Psoas muscle (tissue), 8 donors: ENCODE data around the gene MME. TPM values are rescaled to one million over a fixed set of nuclear protein-coding genes. Genes with fewer than 3 reads are reported as not detected.
A peak's percentile ranks its signal among the peaks of the same experiment; 100 is the strongest.

Experiments used
- ATAC-seq, 4 donors: fragments of 200-7000 bp; cut with Tn5 transposase; one replicate each; pipeline ENCODE4 v1.9.1; 2020; ENCODE audit warnings: moderate library complexity in 3 of 4, mild to moderate bottlenecking in 2 of 4
- DNase-seq, 2 donors: peaks; one replicate each; pipeline ENCODE4 v3.0.0-alpha.2; 2020
- H3K27ac ChIP-seq: fragments of 200-600 bp; one replicate; pipeline ENCODE4 v1.8.0; 2022
- H3K27me3 ChIP-seq, 3 donors: fragments of 200-600 bp in 1 of 3; one replicate each; pipeline versions ENCODE4 v1.6.1 to v1.8.0; 2013 to 2022; ENCODE audit warnings: low read length in 2 of 3, mild to moderate bottlenecking in 2 of 3, moderate library complexity in 1 of 3; ENCODE audit not compliant: insufficient read depth in 3 of 3
- H3K36me3 ChIP-seq, 2 donors: fragments of 200-600 bp in 1 of 2; one replicate each; pipeline versions ENCODE4 v1.6.1 to v1.8.0; 2013 to 2022; ENCODE audit warnings: low read depth in 1 of 2, mild to moderate bottlenecking in 1 of 2, moderate library complexity in 1 of 2; ENCODE audit not compliant: insufficient read depth in 1 of 2
- H3K4me1 ChIP-seq: fragments of 200-600 bp; one replicate; pipeline ENCODE4 v1.8.0; 2022
- H3K4me3 ChIP-seq: fragments of 200-600 bp; one replicate; pipeline ENCODE4 v1.8.0; 2022; ENCODE audit warnings: mild to moderate bottlenecking
- H3K9me3 ChIP-seq: fragments of 200-600 bp; one replicate; pipeline ENCODE4 v1.8.0; 2022
- WGBS, 3 donors: extraction: QIAGEN DNeasy Blood & Tissue Kit; methylation state at CpG; one replicate each; pipeline versions ENCODE4 v1.1.6 to v1.1.7; 2013; 5-methylcytosine and 5-hydroxymethylcytosine counted together
- intact Hi-C, 2 donors: fragments of 100-400 bp; cut with DNase I; formaldehyde crosslinking; loops; one replicate each; pipeline versions ENCODE4 v1.11.0 to v1.14.2; 2022
- polyA plus RNA-seq, 3 donors: library from polyadenylated mRNA; stranded (reverse); fragments of 200-250 nt; gene quantifications; one replicate each; pipeline ENCODE4 v1.2.3, GENCODE V29; 2013
- total RNA-seq, 4 donors: library from RNA; stranded (reverse); fragmentation: NEBNext Ultra II Directional in 2 of 4; extraction: Animal tissue kit (Norgen Biotek cat#: 25700) in 2 of 4; gene quantifications; one replicate each; pipeline versions ENCODE4 v1.2.1 to v1.2.4, GENCODE V29; 2021 to 2023
- TF ChIP-seq, protein P1 (sequence below): fragments of 200-600 bp; IDR thresholded peaks from one replicate; pipeline ENCODE4 v1.8.0; 2022; ENCODE audit warnings: antibody characterized with exemption
- donor health status: healthy with polysubstance abuse.
- donor health status: DM: no; HTN: no; CAD: no; lungs with moderate emphysema.
- donor health status: Bipolar disorder and iron deficiency.
- donor health status: healthy.
- donor health status: DM: yes; HTN: yes; CAD: no.
- donor health status: DM: no; HTN: no; CAD: no.
- donor health status: DM: no; HTN: no; CAD: no.
- donor health status: DM: yes; HTN: yes; CAD: no.

The MME gene
- total and polyA plus RNA-seq, 7 donors: 10.3 to 44.1 (median 38.5) TPM

- Histone ChIP-seq H3K27ac (no peak overlapping the region), H3K4me1 (peaks cover 5% of the 10 kb centered on the region), H3K27me3 (no peaks in the 10 kb centered on the region), H3K9me3 (no peaks in the 10 kb centered on the region), H3K4me3 (no peak overlapping the region), H3K36me3 (no peaks in the 10 kb centered on the region)
- DNase-seq (no peak), ATAC-seq (no peak)
- intact Hi-C loops: no loop called here
- TF ChIP-seq, protein P1, sequence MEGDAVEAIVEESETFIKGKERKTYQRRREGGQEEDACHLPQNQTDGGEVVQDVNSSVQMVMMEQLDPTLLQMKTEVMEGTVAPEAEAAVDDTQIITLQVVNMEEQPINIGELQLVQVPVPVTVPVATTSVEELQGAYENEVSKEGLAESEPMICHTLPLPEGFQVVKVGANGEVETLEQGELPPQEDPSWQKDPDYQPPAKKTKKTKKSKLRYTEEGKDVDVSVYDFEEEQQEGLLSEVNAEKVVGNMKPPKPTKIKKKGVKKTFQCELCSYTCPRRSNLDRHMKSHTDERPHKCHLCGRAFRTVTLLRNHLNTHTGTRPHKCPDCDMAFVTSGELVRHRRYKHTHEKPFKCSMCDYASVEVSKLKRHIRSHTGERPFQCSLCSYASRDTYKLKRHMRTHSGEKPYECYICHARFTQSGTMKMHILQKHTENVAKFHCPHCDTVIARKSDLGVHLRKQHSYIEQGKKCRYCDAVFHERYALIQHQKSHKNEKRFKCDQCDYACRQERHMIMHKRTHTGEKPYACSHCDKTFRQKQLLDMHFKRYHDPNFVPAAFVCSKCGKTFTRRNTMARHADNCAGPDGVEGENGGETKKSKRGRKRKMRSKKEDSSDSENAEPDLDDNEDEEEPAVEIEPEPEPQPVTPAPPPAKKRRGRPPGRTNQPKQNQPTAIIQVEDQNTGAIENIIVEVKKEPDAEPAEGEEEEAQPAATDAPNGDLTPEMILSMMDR: no peak
- WGBS, 3 donors: 85 to 89% (median 88%) methylated on average over 9 of the region's 9 CpGs
Measured at GRCh38 chr3:155158346-155159037, 78.4 kb downstream of the MME start.

GRCh38 chr3:155159301-155159700, 79.2 kb downstream of the MME start:
- Histone ChIP-seq H3K4me1 (peaks cover 5% of the 10 kb centered on the region), H3K27ac (no peak overlapping the region), H3K9me3 (no peaks in the 10 kb centered on the region), H3K4me3 (no peak overlapping the region), H3K27me3 (no peaks in the 10 kb centered on the region), H3K36me3 (no peaks in the 10 kb centered on the region)
- peak in 1 of 4 donors; percentile 19 for ATAC-seq
- 90 to 91% (median 91%) methylated on average over 2 of the region's 2 CpGs for WGBS, 3 donors
- DNase-seq: no peak
- intact Hi-C loops: no loop called here
- TF ChIP-seq, protein P1: no peak

- 86 to 89% (median 86%) methylated on average over 4 of the region's 4 CpGs for WGBS, 3 donors
- TF ChIP-seq, protein P1: no peak
- intact Hi-C loops: no loop called here
- Histone ChIP-seq H3K4me1 (peaks cover 5% of the 10 kb centered on the region), H3K27ac (no peak overlapping the region), H3K9me3 (no peaks in the 10 kb centered on the region), H3K36me3 (peaks cover 0 to 3% of the 10 kb centered on the region in 2 donors), H3K27me3 (no peaks in the 10 kb centered on the region), H3K4me3 (no peak overlapping the region)
- DNase-seq: no peak
- ATAC-seq: no peak
Measured at GRCh38 chr3:155161640-155162292, 81.6 kb downstream of the MME start.

DNA sequence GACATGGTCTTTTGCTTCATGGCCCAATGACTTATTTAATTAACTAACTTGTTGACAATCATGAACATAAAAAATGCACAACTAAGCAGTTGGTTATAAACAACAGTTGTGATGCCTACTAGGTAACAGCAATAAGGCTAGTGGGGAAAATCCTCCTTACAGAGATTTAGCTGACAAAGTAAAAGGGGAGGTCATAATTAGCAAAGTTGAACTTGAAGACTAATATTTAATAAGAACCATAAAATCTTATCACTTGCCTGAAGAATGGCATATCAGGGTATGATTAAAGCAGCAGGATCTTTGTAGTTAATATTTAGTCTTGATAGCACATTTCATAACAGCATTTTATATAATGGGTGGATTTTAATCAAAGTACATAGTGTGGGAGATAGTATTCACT, 84.2 kb downstream of the MME start:
- Histone ChIP-seq H3K9me3 (no peaks in the 10 kb centered on the region), H3K27ac (no peak overlapping the region), H3K36me3 (peaks cover 0 to 27% of the 10 kb centered on the region in 2 donors), H3K4me3 (no peak overlapping the region), H3K4me1 (no peaks in the 10 kb centered on the region), H3K27me3 (no peaks in the 10 kb centered on the region)
- TF ChIP-seq, protein P1: no peak
- ATAC-seq (no peak), DNase-seq (no peak)
- intact Hi-C loops: no loop called here
